ENCODE data around the gene SOD3. TPM values are rescaled to one million over a fixed set of nuclear protein-coding genes. Genes with fewer than 3 reads are reported as not detected.

The SOD3 gene
- polyA plus RNA-seq, 1 donor (not counting 4 experiments of a cell fraction or from before 2014, with no cell fraction given) = not detected

DNA sequence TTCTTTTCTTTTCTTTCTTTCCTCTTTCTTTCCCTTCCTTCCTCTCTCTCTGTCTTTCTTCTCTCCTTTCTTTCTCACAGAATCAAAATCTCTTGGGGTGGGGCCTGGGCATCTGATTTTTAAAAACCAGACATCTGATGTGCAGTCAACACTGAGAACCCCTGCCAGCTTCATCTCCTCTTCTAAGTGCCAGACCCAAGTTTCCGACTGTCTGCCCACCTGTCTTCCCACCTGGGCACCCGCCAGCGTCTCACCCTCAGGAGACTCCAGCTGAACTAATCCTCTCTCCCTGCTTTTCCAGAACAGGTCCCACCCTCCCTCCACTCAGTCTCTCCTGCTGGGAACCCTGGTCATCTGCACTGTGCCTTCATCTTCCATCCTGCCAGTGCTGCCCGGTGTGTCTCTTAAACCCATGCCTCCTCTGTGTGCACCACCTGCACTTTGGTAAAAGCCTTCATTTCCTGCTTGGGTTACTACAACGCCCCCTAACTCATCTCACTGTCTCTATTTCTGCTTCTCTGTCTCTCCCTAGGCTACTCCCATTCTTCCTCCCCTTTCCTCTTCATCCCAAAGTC, 2.8 kb downstream of the SOD3 start:
- H3K36me3 ChIP-seq (ENCODE audit: control insufficient read depth in 2 of 2, extremely low read depth in 1 of 2, insufficient read depth in 2 of 2, low read length in 2 of 2) = no peaks in the 10 kb centered on the region
- H3K4me3 ChIP-seq (ENCODE audit: control insufficient read depth in 2 of 3, extremely low read depth in 1 of 3, insufficient read depth in 2 of 3, low read depth in 1 of 3, low read length in 3 of 3) = no peak overlapping the region
- H3K27me3 ChIP-seq (ENCODE audit: control insufficient read depth, extremely low read depth, insufficient read depth, low read length) = peaks cover 33% of the 10 kb centered on the region
- H3K9ac ChIP-seq (ENCODE audit: control insufficient read depth, extremely low read depth, insufficient read depth, low read length) = no peak overlapping the region
- H3K79me2 ChIP-seq (ENCODE audit: control insufficient read depth, insufficient read depth, low read length) = no peaks in the 10 kb centered on the region
- dilution Hi-C loops (cut with MboI; ENCODE audit: extremely low pct_ligation_motif_present, low sequenced_read_pairs) = no loop called here
- no peak overlapping the region for H3K4me2 ChIP-seq (ENCODE audit: control insufficient read depth, extremely low read depth, insufficient read depth, low read depth, low read length)
- H3K9me1 ChIP-seq (ENCODE audit: control insufficient read depth, extremely low read depth, insufficient read depth, low read length) = no peaks in the 10 kb centered on the region
- no peak overlapping the region for H2AFZ ChIP-seq (ENCODE audit: control insufficient read depth, low read length)
- DNase-seq (ENCODE audit: low read depth, low spot score) = no peak
- H3K4me1 ChIP-seq (ENCODE audit: control insufficient read depth, extremely low read depth, insufficient read depth, low read length) = no peaks in the 10 kb centered on the region
- TF ChIP-seq, protein P1, sequence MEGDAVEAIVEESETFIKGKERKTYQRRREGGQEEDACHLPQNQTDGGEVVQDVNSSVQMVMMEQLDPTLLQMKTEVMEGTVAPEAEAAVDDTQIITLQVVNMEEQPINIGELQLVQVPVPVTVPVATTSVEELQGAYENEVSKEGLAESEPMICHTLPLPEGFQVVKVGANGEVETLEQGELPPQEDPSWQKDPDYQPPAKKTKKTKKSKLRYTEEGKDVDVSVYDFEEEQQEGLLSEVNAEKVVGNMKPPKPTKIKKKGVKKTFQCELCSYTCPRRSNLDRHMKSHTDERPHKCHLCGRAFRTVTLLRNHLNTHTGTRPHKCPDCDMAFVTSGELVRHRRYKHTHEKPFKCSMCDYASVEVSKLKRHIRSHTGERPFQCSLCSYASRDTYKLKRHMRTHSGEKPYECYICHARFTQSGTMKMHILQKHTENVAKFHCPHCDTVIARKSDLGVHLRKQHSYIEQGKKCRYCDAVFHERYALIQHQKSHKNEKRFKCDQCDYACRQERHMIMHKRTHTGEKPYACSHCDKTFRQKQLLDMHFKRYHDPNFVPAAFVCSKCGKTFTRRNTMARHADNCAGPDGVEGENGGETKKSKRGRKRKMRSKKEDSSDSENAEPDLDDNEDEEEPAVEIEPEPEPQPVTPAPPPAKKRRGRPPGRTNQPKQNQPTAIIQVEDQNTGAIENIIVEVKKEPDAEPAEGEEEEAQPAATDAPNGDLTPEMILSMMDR (optimal IDR thresholded peaks at IDR 0.05 in 1 of 3, IDR thresholded peaks at IDR 0.05 in 1 of 3, conservative IDR thresholded peaks at IDR 0.05 in 1 of 3; ENCODE audit: extremely low read depth in 1 of 3, insufficient read depth in 2 of 3, low read length in 3 of 3) = no peak
- H4K20me1 ChIP-seq (ENCODE audit: control insufficient read depth, extremely low read depth, insufficient read depth, low read length) = no peaks in the 10 kb centered on the region
- no peaks in the 10 kb centered on the region for H3K9me3 ChIP-seq (ENCODE audit: control insufficient read depth, low read depth, low read length)
- H3K27ac ChIP-seq (ENCODE audit: control insufficient read depth, insufficient read depth, low read length) = no peak overlapping the region
- no peak for FAIRE-seq

DNA sequence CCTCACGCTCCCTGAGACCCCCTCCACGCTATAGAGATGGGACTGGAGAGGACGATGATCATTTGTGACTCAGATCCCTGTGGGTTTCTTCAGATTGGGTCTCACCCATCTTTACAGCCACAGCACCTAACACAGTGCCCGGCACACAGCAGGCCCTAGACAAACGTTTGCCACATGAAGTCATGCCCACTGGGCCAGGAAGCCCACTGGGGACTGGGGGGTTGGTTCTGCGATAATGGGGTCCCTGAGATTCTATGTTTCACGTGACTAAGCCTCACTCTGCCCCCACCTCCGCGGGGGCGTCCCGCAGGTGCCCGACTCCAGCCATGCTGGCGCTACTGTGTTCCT, 3.8 kb downstream of the SOD3 start:
- FAIRE-seq = no peak
- Histone ChIP-seq H3K4me1 (ENCODE audit: control insufficient read depth, extremely low read depth, insufficient read depth, low read length) (no peaks in the 10 kb centered on the region), H3K9me1 (ENCODE audit: control insufficient read depth, extremely low read depth, insufficient read depth, low read length) (no peaks in the 10 kb centered on the region), H3K9me3 (ENCODE audit: control insufficient read depth, low read depth, low read length) (no peaks in the 10 kb centered on the region), H3K27ac (ENCODE audit: control insufficient read depth, insufficient read depth, low read length) (no peak overlapping the region), H3K79me2 (ENCODE audit: control insufficient read depth, insufficient read depth, low read length) (no peaks in the 10 kb centered on the region), H3K9ac (ENCODE audit: control insufficient read depth, extremely low read depth, insufficient read depth, low read length) (no peak overlapping the region), H3K36me3 (ENCODE audit: control insufficient read depth in 2 of 2, extremely low read depth in 1 of 2, insufficient read depth in 2 of 2, low read length in 2 of 2) (no peaks in the 10 kb centered on the region), H2AFZ (ENCODE audit: control insufficient read depth, low read length) (no peak overlapping the region), H3K4me3 (ENCODE audit: control insufficient read depth in 2 of 3, extremely low read depth in 1 of 3, insufficient read depth in 2 of 3, low read depth in 1 of 3, low read length in 3 of 3) (no peak overlapping the region), H4K20me1 (ENCODE audit: control insufficient read depth, extremely low read depth, insufficient read depth, low read length) (no peaks in the 10 kb centered on the region), H3K4me2 (ENCODE audit: control insufficient read depth, extremely low read depth, insufficient read depth, low read depth, low read length) (no peak overlapping the region), H3K27me3 (ENCODE audit: control insufficient read depth, extremely low read depth, insufficient read depth, low read length) (peaks cover 33% of the 10 kb centered on the region)
- dilution Hi-C loops (cut with MboI; ENCODE audit: extremely low pct_ligation_motif_present, low sequenced_read_pairs) = no loop called here
- DNase-seq (ENCODE audit: low read depth, low spot score) = no peak
- TF ChIP-seq, protein P1 (optimal IDR thresholded peaks at IDR 0.05 in 1 of 3, IDR thresholded peaks at IDR 0.05 in 1 of 3, conservative IDR thresholded peaks at IDR 0.05 in 1 of 3; ENCODE audit: extremely low read depth in 1 of 3, insufficient read depth in 2 of 3, low read length in 3 of 3) = no peak
- no peak for TF ChIP-seq EZH2 (IDR thresholded peaks at IDR 0.05; ENCODE audit: low read length)
